Ascending aorta (tissue), 2 donors: ENCODE results near the gene MCOLN2. TPM values are rescaled to one million over a fixed set of nuclear protein-coding genes. Genes with fewer than 3 reads are reported as not detected.

Source experiments
- DNase-seq, 2 donors: peaks; one replicate each; pipeline ENCODE4 v3.0.0-alpha.2; 2019; ENCODE audit warnings: low spot score in 2 of 2
- H3K27ac ChIP-seq, 2 donors: fragments of 200-600 bp; sonication (generic); one replicate each; pipeline ENCODE4 v1.5.1; 2016 to 2017; ENCODE audit warnings: mild to moderate bottlenecking in 1 of 2
- H3K27me3 ChIP-seq: fragments of 200-600 bp; sonication (generic); one replicate; pipeline ENCODE4 v1.5.1; 2017
- H3K36me3 ChIP-seq, 2 donors: fragments of 200-600 bp; sonication (generic); one replicate each; pipeline ENCODE4 v1.5.1; 2016
- H3K4me1 ChIP-seq, 2 donors: fragments of 200-600 bp; sonication (generic); one replicate each; pipeline ENCODE4 v1.5.1; 2016 to 2017; ENCODE audit warnings: mild to moderate bottlenecking in 1 of 2
- H3K4me3 ChIP-seq, 2 donors: fragments of 200-600 bp; sonication (generic); one replicate each; pipeline ENCODE4 v1.5.1; 2016 to 2017; ENCODE audit warnings: mild to moderate bottlenecking in 1 of 2
- H3K9me3 ChIP-seq, 2 donors: fragments of 200-600 bp; sonication (generic); one replicate each; pipeline ENCODE4 v1.5.1; 2016
- intact Hi-C: fragments of 100-400 bp; cut with DNase I; formaldehyde crosslinking; loops from one replicate; pipeline ENCODE4 v1.15.1; 2023
- total RNA-seq: library from RNA; depleted of rRNA; stranded (reverse); fragments of >200 nt; gene quantifications from one replicate; pipeline ENCODE4 v1.1.0, GENCODE V29; 2016
- TF ChIP-seq, protein P1 (sequence below), 3 experiments: fragments of 200-600 bp in 2 of 3; fragments of 450-650 bp in 1 of 3; sonication (generic) in 2 of 3; IDR thresholded peaks; one replicate each; pipeline ENCODE4 v1.5.1; 2016 to 2019; ENCODE audit warnings: antibody characterized with exemption in 3 of 3, mild to moderate bottlenecking in 1 of 3, moderate library complexity in 1 of 3

Gene MCOLN2
- total RNA-seq, 1 donor from 2014 or later = not detected

DNA sequence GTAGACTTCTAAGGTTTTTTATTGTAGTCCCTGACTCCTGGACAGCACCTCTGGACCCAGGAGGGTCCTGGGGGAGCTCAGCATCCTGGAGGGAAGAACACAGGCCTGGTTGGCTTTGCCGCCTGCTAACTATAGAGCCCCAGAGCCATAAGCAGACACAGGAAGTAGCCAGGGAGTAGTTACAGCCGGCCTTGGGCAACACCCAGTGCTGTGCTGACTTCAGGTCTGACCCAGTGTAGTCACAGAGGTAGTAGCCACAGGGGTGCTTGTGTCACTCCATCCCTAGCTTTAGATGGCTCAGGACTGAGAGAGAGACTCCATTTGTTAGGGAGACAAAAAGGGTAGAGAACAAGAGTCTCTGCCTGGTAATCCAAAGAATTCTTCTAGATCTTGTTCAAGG lies 21.9 kb downstream of the MCOLN2 start:
- no peak for DNase-seq
- H3K27me3 ChIP-seq = no peaks in the 10 kb centered on the region
- no peak overlapping the region for H3K4me3 ChIP-seq
- no peaks in the 10 kb centered on the region for H3K4me1 ChIP-seq
- H3K27ac ChIP-seq = no peak overlapping the region
- H3K9me3 ChIP-seq = no peaks in the 10 kb centered on the region
- TF ChIP-seq, protein P1, sequence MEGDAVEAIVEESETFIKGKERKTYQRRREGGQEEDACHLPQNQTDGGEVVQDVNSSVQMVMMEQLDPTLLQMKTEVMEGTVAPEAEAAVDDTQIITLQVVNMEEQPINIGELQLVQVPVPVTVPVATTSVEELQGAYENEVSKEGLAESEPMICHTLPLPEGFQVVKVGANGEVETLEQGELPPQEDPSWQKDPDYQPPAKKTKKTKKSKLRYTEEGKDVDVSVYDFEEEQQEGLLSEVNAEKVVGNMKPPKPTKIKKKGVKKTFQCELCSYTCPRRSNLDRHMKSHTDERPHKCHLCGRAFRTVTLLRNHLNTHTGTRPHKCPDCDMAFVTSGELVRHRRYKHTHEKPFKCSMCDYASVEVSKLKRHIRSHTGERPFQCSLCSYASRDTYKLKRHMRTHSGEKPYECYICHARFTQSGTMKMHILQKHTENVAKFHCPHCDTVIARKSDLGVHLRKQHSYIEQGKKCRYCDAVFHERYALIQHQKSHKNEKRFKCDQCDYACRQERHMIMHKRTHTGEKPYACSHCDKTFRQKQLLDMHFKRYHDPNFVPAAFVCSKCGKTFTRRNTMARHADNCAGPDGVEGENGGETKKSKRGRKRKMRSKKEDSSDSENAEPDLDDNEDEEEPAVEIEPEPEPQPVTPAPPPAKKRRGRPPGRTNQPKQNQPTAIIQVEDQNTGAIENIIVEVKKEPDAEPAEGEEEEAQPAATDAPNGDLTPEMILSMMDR (IDR thresholded peaks at IDR 0.05) = no peak
- intact Hi-C loops = no loop called here
- H3K36me3 ChIP-seq = no peaks in the 10 kb centered on the region

DNA sequence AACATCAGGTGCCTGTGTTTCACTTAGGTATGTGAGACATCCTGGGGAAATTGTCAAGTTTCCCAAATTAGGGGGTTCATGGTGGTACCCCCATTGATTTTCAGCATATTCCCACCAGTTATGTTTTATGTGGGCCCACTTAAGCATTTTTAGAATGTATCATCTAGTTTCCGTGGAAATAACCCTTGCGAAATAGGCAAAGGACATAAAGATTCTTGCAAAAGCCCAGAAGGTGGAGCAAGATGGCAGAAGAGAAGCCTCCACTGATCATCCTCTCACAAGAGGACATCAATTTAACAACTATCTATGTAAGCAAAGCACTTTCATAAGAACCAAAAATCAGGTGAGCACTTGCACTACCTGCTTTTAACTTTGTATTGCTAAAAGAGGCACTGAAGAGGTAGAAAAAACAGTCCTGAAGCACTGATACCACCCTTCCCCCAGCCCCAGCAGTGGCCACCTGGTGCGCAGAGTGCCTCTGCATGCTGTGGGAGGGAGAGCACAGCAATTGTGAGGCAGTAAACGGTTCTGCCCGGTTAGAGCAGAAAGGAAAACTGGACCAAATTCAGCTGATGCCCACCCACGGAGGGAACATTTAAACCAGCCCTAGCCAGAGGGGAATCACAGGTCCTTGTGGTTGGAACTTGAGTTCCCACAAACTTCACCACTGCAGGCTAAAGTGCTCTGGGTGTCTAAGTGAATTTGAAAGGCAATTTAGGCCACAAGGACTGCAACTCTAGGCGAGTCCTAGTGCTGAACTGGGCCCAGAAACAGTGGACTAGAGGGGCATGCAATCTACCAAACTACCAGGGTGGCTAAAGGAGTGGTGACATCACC lies 23.2 kb downstream of the MCOLN2 start:
- TF ChIP-seq, protein P1 (IDR thresholded peaks at IDR 0.05) = no peak
- H3K4me1 ChIP-seq = no peaks in the 10 kb centered on the region
- no peak overlapping the region for H3K4me3 ChIP-seq
- H3K36me3 ChIP-seq = no peaks in the 10 kb centered on the region
- no peaks in the 10 kb centered on the region for H3K9me3 ChIP-seq
- intact Hi-C loops = no loop called here
- H3K27ac ChIP-seq = no peak overlapping the region
- DNase-seq = no peak
- H3K27me3 ChIP-seq = no peaks in the 10 kb centered on the region

DNA sequence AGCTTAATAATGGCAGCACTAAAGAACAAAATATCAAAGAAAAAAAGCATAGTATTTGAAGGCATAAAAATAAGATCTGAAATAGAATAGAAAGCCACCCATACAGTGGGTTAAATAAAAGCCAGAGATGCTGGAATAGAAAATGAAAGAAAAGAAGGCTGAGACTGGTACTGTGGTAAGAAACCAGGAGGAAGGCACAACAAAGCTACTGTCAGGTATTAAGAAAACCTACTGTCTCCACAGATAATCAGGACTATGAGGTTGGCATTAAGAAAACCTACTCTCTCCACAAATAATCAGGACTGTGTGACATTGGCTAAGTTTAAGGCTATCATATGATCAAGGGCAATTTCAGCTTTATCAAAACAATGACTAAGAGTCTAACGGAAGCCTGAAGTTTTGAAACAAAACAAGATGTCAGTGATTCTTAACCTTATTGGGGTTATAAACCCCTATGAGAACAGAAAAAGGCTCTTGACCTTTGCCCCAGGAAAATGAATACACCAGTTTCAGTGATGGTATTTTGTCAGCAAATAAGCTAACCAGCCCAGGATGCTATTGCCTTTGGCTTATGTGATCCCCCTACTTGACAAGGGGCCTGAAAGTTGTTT lies 24.4 kb downstream of the MCOLN2 start:
- intact Hi-C loops = no loop called here
- no peak overlapping the region for H3K27ac ChIP-seq

DNA sequence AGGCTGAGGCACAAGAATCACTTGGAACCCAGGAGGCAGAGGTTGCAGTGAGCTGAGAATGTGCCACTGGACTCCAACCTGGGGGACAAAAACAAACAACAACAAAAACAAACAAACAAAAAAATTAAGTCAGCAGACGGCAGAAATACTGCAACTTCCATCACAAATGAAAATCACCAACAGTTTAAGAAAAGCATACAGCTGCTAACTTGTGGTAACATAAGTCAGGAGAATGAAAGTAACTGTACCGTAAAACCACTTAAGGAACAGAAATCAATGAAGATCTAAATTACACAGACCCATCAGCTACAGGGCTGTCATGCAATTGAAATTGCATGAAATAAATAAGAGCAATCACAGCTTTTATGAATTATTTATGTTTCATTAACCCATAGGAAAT lies 25.0 kb downstream of the MCOLN2 start:
- Histone ChIP-seq H3K9me3 (no peaks in the 10 kb centered on the region), H3K4me1 (no peaks in the 10 kb centered on the region), H3K4me3 (no peak overlapping the region), H3K36me3 (no peaks in the 10 kb centered on the region), H3K27ac (no peak overlapping the region), H3K27me3 (no peaks in the 10 kb centered on the region)
- TF ChIP-seq, protein P1 (IDR thresholded peaks at IDR 0.05) = no peak
- intact Hi-C loops = no loop called here
- no peak for DNase-seq

More for the DNA sequence above, 24.4 kb downstream of the MCOLN2 start:
- Histone ChIP-seq H3K27me3 (no peaks in the 10 kb centered on the region), H3K4me3 (no peak overlapping the region), H3K36me3 (no peaks in the 10 kb centered on the region), H3K9me3 (no peaks in the 10 kb centered on the region), H3K4me1 (no peaks in the 10 kb centered on the region)
- no peak for DNase-seq
- TF ChIP-seq, protein P1 (IDR thresholded peaks at IDR 0.05) = no peak

DNA sequence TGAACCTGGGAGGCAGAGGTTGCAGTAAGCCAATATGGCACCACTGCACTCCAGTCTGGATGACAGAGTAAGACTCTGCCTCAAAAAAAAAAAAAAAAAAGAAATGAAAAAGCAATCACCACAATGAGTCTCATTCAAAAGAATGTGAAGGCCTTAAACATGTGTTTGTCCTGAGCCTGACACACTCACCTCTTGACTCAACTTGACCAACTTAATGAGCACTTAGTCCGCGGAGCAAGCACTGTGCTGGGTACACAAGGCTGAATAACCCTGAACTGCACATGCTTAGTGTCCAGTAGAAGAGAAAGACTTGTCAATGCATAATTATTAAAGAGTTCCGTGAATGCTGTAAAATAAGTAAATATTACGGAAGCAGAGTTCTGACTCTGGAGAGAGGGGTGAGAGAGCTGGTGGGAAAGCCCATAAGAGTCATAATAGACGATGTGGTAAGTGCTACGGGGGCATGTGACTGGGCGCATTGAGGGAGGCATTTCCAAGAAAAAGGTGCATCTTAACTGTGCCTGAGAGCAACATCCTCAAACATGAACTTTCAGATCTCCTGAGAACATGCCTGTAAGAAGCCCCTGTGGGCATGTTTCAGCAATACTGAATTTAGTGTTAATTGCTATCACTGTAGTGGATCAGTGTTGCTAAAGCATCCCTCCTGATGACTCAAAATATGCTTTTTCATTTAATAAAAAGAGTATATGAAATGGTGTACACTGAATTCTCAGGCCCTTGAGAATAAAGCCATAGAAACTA lies 27.2 kb downstream of the MCOLN2 start:
- no peaks in the 10 kb centered on the region for H3K4me1 ChIP-seq
- intact Hi-C loops = no loop called here
- H3K27ac ChIP-seq = no peak overlapping the region
- H3K36me3 ChIP-seq = no peaks in the 10 kb centered on the region
- TF ChIP-seq, protein P1 (IDR thresholded peaks at IDR 0.05) = no peak
- H3K4me3 ChIP-seq = no peak overlapping the region
- no peaks in the 10 kb centered on the region for H3K27me3 ChIP-seq
- H3K9me3 ChIP-seq = no peaks in the 10 kb centered on the region
- no peak for DNase-seq
